GM08714 (cell line): Measurements from ENCODE around the gene PVRIG.
"Not testable (repeated sequence)": the region's sequence is repeated elsewhere in the genome, so short reads cannot be mapped to it uniquely, and the experiment has no call there.

Experiments used
- H3K4me3 ChIP-seq: fragments of 200-500 bp; sonication (Bioruptor generic); 2 replicates; pipeline ENCODE4 v1.5.1; 2014; ENCODE audit warnings: mild to moderate bottlenecking, low read length, inconsistent platforms
- ZNF274 ChIP-seq: IDR thresholded peaks from 2 replicates; pipeline ENCODE4 v1.6.1; 2012; ENCODE audit warnings: mild to moderate bottlenecking, low read depth, low read length

The PVRIG gene

DNA sequence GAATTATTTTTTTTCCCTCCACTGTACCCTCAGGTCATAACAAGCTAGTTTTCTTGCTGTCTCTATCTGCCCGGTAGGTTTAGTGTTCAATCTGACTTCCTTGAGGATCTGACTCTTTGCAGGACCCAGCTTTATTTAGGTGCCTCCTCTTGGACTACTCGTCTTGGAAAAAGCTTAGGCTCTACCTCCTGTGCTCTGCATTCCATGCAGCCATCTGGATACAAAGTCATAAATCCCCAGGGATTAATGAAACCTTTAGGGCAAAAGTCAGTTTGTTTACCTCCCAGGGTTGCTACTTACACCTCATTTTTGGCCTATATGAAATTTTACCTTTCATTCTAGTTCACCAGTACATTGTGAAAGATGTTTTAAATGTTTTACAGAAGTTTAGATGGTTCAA lies 34.0 kb upstream of the PVRIG start:
- no peak overlapping the region for H3K4me3 ChIP-seq
- TF ChIP-seq ZNF274: no peak

DNA sequence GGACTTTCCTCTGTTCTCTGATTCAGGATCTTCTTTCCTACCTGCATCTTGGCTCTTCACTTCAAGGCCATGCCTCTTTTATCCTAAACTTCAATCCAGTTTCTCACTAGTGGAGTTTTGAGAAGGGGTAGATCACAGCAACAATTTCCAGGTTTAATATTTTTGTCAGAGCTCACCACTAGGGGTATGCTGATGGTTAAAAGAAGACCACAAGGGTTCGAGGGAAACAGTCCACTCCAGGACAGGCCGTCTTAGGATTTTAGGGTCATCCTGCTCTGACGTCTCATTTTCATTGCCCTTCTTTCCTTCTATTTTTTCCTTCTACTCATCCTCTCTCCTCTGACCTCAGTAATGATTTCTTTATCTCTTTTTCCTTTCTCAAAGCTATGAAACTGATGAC lies 30.7 kb upstream of the PVRIG start:
- no peak overlapping the region for H3K4me3 ChIP-seq
- TF ChIP-seq ZNF274: no peak

DNA sequence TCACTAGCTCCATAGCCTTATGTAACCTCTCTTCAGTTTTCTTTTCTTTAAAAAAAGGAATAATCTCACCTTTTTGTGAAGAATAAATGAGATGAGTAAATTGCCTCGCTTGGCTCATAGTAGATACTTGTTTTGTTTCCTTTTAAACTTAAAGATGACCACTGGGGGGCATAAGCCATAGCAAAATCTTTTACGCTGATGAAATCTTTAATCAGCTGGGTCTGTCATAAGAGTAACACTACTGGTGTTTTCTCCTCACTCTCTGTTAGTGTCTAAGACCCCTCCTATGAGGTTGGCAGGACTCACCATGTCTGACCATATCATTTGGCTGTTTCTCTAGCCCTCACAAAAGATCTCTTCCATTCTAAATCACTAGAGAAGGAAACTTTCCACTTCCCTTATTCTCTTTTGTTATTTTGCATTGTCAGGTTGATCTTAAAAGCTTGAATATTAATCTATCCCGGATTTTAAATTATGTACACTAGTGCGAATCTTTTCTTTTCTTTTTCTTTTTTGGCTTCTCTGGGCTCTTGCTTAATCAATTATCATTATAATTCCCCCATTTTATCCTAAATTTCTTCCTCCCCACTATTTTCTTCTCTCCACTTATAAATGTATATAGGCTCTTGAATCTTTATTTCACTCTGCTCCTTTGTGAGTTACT lies 29.6 kb upstream of the PVRIG start:
- no peak for TF ChIP-seq ZNF274
- H3K4me3 ChIP-seq: no peak overlapping the region

DNA sequence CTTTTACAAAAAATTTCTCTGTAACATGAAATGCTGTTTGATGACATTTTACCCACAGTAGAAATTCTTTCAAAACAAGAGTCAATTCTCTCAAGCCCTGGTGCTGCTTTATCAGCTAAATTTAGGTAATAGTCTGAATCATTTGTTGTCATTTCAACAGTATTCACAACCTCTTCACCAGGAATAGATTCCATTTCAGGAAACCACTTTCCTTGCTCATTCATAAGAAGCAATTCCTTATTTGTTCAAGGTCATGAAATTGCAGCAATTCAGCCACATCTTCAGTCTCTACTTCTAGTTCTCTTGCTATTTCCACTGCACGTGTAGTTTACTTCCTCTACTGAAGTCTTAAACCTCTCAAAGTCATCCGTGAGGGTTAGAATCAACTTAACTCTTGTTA lies 28.0 kb upstream of the PVRIG start:
- H3K4me3 ChIP-seq: no peak overlapping the region
- TF ChIP-seq ZNF274: no peak

DNA sequence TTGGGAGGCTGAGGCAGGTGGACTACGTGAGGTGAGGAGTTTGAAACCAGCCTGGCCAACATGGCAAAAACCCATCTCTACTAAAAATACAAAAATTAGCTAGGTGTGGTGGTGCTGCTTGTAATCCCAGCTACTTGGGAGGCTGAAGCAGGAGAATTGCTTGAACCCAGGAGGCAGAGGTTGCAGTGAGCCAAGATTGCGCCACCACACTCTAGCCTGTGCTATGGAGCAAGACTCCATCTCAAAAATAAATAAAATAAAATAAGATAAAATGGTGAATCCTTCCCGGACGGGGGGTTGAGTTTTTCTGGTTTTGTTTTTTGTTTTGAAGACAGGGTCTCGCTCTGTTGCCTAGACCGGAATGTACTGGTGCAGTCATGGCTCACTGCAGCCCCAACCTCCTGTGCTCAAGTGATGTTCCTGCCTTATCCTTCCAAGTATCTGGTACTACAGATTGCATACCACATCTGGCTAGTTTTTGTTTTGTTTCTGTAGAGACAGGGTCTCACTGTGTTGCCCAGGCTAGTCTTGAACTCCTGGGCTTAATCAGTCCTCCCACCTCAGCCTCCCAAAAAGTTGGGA lies 27.4 kb upstream of the PVRIG start:
- H3K4me3 ChIP-seq: not testable (repeated sequence)

DNA sequence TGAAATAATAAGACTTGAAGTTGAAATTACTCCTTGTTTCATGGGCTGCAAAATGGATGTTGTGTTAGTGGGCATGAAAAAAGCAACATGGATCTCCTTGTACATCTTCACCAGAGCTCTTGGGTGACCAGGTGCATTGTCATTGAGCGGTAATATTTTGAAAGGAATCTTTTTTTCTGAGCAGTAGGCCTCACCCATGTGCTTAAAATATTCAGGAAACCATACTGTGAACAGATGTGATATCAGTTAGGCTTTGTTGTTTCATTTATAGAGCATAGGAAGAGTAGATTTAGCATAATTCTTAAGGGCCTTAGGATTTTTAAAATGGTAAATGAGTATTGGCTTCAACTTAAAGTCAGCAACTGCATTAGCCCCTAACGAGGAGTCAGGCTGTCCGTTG lies 26.8 kb upstream of the PVRIG start:
- H3K4me3 ChIP-seq: no peak overlapping the region
- TF ChIP-seq ZNF274: no peak

DNA sequence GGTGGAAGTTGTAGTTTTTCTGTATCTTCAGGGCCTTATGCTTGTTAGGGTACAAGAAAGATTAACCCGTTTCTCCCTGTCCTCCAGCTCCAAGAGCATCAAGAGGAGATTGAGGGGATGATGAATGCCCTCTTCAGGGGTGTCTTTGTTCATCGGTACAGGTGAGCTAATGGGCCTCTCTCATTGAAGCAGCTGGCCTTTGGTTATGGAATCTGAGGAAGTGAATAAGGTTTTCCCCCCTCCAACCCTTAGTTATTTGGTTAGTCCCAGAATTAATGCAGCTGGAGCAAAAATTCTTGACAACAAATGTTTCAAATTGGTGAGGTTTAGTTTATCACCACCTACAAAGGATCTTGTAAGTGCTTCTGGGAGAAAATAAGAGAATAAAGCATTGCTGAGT lies 24.5 kb upstream of the PVRIG start:
- no peak for TF ChIP-seq ZNF274
- H3K4me3 ChIP-seq: no peak overlapping the region

DNA sequence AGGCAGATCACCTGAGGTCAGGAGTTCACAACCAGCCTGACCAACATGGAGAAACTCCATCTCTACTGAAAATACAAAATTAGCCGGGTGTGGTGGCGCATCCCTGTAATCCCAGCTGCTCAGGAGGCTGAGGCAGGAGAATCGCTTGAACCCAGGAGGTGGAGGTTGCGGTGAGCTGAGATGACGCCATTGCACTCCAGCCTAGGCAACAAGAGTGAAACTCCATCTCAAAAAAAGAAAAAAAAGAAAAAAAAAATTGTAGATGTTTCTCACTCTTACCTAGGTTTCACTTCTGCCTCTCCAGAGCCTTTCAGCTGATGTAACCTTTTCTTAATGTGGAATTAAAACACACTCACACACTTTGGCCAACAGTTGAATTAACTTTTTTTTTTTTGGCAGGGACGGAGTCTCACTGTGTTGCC lies 23.8 kb upstream of the PVRIG start:
- H3K4me3 ChIP-seq: not testable (repeated sequence)

DNA sequence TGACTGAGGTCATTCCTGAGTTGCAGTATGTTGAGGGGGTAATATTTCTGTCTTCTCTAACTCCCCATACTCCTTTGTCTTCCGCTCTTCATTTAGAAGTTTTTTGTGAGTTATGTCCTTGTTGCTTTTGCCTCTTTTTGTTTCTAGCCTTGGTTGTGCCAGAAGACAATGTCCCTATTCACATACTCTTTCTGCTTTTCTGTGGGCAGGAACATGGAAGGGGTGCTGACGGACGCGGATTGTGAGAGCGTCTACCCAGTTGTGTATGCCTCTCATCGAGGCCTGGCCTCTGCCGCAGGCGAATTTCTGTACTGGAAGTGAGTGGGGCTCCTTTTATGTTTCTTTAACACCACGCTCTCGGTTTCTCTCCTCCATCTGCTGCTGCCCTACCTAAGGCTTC lies 21.5 kb upstream of the PVRIG start:
- H3K4me3 ChIP-seq: no peak overlapping the region
- TF ChIP-seq ZNF274: no peak

DNA sequence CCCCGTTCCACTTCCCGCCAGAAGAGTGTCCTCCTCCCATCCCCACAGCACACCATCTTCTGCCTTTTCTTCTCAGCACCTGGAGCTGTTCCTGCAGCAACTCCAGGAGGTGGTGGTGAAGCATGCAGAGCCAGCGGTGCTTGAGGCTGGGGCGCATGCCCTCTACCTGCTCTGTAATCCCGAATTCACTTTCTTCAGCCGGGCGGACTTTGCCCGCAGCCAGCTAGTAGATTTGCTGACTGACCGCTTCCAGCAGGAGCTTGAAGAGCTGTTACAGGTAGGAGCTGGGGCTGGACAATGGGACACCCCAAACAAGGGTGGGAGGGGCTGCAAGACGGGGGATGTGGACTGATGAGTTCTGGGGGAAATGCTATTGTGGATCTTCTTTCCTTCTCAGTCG lies 19.1 kb upstream of the PVRIG start:
- no peak overlapping the region for H3K4me3 ChIP-seq

DNA sequence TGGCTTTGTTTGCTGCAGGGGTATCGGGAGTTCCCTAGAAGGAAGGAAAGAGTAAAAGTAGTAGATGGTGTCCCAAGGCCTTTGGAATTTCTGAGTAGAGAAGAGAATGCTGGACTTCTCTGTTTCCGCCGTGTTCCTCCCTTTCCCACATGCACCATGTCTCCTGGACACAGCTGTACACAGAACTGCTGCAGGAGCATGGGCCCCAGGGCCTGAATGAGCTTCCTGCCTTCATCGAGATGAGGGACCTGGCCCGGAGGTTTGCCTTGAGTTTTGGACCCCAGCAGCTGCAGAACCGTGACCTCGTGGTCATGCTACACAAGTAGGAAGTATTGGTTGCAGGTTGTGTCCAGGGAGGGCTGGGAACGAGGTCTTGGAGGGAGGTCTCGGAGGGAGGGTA lies 15.3 kb upstream of the PVRIG start:
- no peak overlapping the region for H3K4me3 ChIP-seq
- TF ChIP-seq ZNF274: no peak

More for the DNA sequence above, 19.1 kb upstream of the PVRIG start:
- TF ChIP-seq ZNF274: no peak

DNA sequence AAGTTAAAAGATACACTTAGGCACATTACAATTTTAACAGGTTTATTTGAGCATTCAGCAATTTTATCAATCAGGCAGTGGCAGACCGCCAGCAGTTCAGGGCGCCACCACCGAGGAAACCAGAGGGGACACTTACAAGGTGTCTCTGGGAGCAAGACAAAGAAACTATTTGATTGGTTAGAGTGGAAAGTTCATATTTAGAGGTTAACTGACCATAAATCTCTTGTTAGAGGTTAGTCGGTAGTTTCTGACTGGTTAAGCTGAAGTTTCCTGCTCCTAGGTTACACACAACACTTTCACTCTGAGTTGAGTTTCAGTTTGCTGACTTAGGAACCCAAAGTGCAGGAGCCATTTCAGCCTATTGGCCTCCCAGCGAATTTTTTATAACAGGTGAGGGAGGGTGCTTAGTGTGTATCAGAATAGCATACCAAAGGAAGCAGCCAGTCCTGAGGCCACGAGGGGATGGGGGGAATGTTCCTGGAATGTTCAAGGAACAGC lies 10.8 kb upstream of the PVRIG start:
- TF ChIP-seq ZNF274: no peak
- H3K4me3 ChIP-seq: peak overlapping the region; percentile 21; the same call in 1 of the 2 replicates

DNA sequence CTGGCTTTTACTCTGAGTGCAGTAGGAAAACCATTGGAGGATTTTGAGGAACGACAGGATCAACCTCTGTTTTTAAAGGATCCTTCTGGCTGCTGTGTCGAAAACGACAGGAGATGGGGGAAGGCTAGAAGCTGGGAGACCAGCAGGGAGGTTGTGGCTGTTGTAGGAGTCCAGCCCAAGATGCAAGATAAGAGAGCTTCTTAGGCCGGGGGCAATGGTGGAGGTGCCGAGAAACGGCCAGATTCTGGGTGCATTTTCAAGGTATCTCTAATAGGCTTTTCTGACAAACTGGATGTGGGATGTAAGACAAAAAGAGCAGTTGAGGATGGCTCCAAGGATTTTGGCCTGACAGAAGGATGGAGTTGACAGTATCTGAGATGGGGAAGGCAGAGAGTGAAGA lies 10.3 kb upstream of the PVRIG start:
- TF ChIP-seq ZNF274: no peak
- peak overlapping the region; percentile 21; the same call in 1 of the 2 replicates for H3K4me3 ChIP-seq

DNA sequence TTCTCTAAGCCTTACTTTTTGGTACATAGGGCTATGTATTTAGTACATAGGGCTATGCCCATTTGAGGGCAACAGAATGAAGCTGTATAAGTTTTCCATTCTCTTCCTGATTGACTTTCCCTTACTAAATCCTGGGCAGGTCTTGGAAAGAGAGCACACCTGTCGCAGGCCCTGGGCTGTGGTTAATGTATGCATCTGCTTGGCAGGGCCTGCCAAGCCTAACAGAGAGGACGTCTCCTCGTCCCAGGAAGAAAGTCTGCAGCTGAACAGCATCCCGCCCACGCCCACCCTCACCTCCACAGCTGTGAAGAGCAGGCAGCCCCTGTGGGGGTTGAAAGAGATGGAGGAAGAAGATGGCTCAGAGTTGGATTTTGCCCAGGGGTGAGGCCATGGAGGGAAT lies 8.9 kb upstream of the PVRIG start:
- peak overlapping the region; percentile 49; the same call in 1 of the 2 replicates for H3K4me3 ChIP-seq

DNA sequence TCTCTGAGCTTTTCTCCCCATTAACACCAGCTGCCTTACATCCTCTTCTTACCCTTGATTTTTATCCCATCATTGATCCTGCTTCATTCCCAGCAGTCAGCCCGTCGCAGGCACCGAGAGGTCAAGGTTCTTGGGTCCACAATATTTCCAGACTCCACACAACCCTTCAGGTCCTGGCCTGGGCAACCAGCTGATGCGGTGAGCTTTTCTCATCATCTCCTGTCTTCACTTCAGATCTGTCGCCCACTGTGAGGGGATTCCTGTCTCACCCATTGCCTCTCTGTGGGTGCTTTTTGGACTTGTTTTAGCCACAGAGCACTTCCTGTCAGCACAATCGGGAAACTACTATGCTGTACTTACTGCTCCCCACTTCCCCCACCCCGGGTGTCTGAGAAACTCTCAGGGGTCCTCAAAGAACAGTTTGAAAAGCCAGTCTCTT lies 8.4 kb upstream of the PVRIG start:
- no peak for TF ChIP-seq ZNF274
- H3K4me3 ChIP-seq: peak overlapping the region; percentile 49; the same call in 1 of the 2 replicates

More for the DNA sequence above, 8.9 kb upstream of the PVRIG start:
- no peak for TF ChIP-seq ZNF274
